ENCODE data around the gene FAM98B. TPM values are rescaled to one million over a fixed set of nuclear protein-coding genes. Genes with fewer than 3 reads are reported as not detected.

Gene FAM98B
- total and polyA plus RNA-seq, 2 of the 13 experiments (the other 11 are each of a cell fraction or from before 2014, with no cell fraction given), result 3.7 to 4.7 TPM

DNA sequence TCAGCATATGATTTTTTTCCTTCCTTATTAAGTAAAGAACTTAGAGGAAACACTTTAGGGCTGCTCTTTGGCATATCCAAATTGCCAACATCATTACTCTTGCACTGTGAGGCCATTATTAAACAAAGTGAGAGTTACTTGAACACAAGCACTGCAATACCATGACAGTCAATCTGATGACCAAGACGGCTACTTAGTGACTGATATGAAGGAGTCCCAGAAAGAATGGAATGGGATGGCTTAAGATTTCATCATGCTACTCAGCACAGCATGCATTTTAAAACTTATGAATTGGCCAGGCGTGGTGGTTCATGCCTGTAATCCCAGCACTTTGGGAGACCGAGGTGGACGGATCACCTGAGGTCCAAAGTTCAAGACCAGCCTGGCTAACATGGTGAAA is 55.2 kb downstream of the FAM98B start (continued):
- TF ChIP-seq, protein P1, sequence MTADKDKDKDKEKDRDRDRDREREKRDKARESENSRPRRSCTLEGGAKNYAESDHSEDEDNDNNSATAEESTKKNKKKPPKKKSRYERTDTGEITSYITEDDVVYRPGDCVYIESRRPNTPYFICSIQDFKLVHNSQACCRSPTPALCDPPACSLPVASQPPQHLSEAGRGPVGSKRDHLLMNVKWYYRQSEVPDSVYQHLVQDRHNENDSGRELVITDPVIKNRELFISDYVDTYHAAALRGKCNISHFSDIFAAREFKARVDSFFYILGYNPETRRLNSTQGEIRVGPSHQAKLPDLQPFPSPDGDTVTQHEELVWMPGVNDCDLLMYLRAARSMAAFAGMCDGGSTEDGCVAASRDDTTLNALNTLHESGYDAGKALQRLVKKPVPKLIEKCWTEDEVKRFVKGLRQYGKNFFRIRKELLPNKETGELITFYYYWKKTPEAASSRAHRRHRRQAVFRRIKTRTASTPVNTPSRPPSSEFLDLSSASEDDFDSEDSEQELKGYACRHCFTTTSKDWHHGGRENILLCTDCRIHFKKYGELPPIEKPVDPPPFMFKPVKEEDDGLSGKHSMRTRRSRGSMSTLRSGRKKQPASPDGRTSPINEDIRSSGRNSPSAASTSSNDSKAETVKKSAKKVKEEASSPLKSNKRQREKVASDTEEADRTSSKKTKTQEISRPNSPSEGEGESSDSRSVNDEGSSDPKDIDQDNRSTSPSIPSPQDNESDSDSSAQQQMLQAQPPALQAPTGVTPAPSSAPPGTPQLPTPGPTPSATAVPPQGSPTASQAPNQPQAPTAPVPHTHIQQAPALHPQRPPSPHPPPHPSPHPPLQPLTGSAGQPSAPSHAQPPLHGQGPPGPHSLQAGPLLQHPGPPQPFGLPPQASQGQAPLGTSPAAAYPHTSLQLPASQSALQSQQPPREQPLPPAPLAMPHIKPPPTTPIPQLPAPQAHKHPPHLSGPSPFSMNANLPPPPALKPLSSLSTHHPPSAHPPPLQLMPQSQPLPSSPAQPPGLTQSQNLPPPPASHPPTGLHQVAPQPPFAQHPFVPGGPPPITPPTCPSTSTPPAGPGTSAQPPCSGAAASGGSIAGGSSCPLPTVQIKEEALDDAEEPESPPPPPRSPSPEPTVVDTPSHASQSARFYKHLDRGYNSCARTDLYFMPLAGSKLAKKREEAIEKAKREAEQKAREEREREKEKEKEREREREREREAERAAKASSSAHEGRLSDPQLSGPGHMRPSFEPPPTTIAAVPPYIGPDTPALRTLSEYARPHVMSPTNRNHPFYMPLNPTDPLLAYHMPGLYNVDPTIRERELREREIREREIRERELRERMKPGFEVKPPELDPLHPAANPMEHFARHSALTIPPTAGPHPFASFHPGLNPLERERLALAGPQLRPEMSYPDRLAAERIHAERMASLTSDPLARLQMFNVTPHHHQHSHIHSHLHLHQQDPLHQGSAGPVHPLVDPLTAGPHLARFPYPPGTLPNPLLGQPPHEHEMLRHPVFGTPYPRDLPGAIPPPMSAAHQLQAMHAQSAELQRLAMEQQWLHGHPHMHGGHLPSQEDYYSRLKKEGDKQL (CRISPR knock-in tag; IDR thresholded peaks at IDR 0.05; ENCODE audit: low read depth), result no peak
- TF ChIP-seq PAF1 (CRISPR knock-in tag; IDR thresholded peaks at IDR 0.05) (no peak), ZNF543 (CRISPR knock-in tag; IDR thresholded peaks at IDR 0.05) (no peak), JUNB (CRISPR knock-in tag; IDR thresholded peaks at IDR 0.05; ENCODE audit: borderline replicate concordance) (no peak)
- TF ChIP-seq, protein P2, sequence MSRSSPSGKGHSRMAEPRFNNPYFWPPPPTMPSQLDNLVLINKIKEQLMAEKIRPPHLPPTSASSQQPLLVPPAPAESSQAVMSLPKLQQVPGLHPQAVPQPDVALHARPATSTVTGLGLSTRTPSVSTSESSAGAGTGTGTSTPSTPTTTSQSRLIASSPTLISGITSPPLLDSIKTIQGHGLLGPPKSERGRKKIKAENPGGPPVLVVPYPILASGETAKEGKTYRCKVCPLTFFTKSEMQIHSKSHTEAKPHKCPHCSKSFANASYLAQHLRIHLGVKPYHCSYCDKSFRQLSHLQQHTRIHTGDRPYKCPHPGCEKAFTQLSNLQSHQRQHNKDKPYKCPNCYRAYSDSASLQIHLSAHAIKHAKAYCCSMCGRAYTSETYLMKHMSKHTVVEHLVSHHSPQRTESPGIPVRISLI (CRISPR knock-in tag; IDR thresholded peaks at IDR 0.05; ENCODE audit: borderline replicate concordance), result no peak

DNA sequence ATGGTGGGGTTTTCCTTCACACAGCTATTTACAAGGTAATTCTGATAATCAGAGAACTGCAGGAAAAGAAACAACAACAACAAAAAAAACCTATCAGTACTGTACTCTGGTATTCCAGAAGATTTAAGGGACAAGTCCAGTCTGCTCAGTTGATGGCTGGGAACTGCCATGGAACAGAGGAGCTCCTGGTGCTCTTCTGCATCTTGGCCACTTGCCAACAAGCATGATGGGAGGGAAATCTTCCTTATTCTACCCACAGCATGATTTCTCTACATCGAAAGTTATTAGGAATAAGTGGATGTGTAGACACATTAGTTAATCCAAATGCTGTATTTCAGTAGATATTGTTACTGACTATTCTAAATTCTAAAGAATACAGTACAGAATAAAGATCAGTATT is 59.0 kb downstream of the FAM98B start:
- FAIRE-seq (no peak), ATAC-seq (no peak)
- CTCF ChIA-PET (ENCODE audit: low intra/inter-chr PET ratio, low total read pairs), result no interaction called here

More for the DNA sequence above, 59.0 kb downstream of the FAM98B start:
- no peak for TF ChIP-seq NRL (CRISPR knock-in tag; IDR thresholded peaks at IDR 0.05; ENCODE audit: borderline replicate concordance)
- TF ChIP-seq KDM1A (CRISPR knock-in tag; IDR thresholded peaks at IDR 0.05), result no peak
- Histone ChIP-seq H3K36me3 (replicated peaks in 1 of 2; ENCODE audit: control insufficient read depth in 1 of 2, insufficient read depth in 2 of 2, low read length in 2 of 2) (no peaks in the 10 kb centered on the region), H3K27ac (ENCODE audit: extremely low read length, insufficient read depth, low read length) (no peak overlapping the region), H3K79me2 (ENCODE audit: insufficient read depth, low read length) (no peaks in the 10 kb centered on the region), H3K4me2 (ENCODE audit: low read depth, low read length) (no peak overlapping the region), H3K9me3 (ENCODE audit: low read length) (no peaks in the 10 kb centered on the region), H3K9ac (ENCODE audit: insufficient read depth, low read depth, low read length) (no peak overlapping the region), H3K4me1 (ENCODE audit: insufficient read depth, low read length) (no peaks in the 10 kb centered on the region), H4K20me1 (ENCODE audit: insufficient read depth, low read length) (no peaks in the 10 kb centered on the region), H3K27me3 (ENCODE audit: control insufficient read depth in 1 of 2, insufficient read depth in 2 of 2, low read length in 2 of 2) (no peaks in the 10 kb centered on the region), H3K4me3 (replicated peaks in 1 of 3; ENCODE audit: insufficient read depth in 1 of 3, low read depth in 2 of 3, low read length in 3 of 3) (no peak overlapping the region), H2AFZ (ENCODE audit: low read length) (no peak overlapping the region)
- no peak for DNase-seq (ENCODE audit: low spot score)
- 0% methylated on average over 1 of the region's 1 CpG for WGBS (ENCODE audit: low lambda C conversion rate)
- POLR2A ChIA-PET, result interaction anchor here (1.3 kb wide), 1 partner anchor 9 kb away, joined by 3 read pairs; no protein-coding TSS in a partner anchor
- in situ Hi-C loops (cut with HindIII; ENCODE audit: extremely low pct_ligation_motif_present, low pct_unique_long_range_greater_than_20kb), result no loop called here
- no TSS peak for BruUV-seq (replicated peaks)
- intact Hi-C loops (cut with micrococcal nuclease; ENCODE audit: unreplicated experiment), result no loop called here
